T-helper 17 cell (primary cell): ENCODE measurements around the gene PIEZO2. TPM values are rescaled to one million over a fixed set of nuclear protein-coding genes. Genes with fewer than 3 reads are reported as not detected.

Source experiments
- ATAC-seq: fragments of 150-1000 bp; cut with Tn5 transposase; 2 replicates; pipeline ENCODE4 v1.10.0; 2021; ENCODE audit warnings: mild to moderate bottlenecking, moderate library complexity
- DNase-seq, 3 donors: peaks; one replicate each; pipeline versions ENCODE4 v3.0.0 to v3.0.0-alpha.2; 2020 to 2021
- H3K9me3 ChIP-seq: one replicate; pipeline ENCODE4 v1.7.0; 2013; ENCODE audit warnings: low read length, mild to moderate bottlenecking; ENCODE audit not compliant: control insufficient read depth, poor library complexity, severe bottlenecking
- H3K27ac Mint-ChIP-seq: one replicate; pipeline ENCODE4 v1.8.0; 2022; ENCODE audit warnings: mild to moderate bottlenecking, moderate library complexity, mixed read lengths
- H3K27me3 Mint-ChIP-seq: one replicate; pipeline ENCODE4 v1.8.0; 2022; ENCODE audit warnings: mixed read lengths
- H3K36me3 Mint-ChIP-seq: one replicate; pipeline ENCODE4 v1.8.0; 2022; ENCODE audit warnings: low read depth, mixed read lengths
- H3K4me1 Mint-ChIP-seq: one replicate; pipeline ENCODE4 v1.8.0; 2022; ENCODE audit warnings: mild to moderate bottlenecking, mixed read lengths
- H3K4me3 Mint-ChIP-seq: one replicate; pipeline ENCODE4 v1.8.0; 2022; ENCODE audit warnings: mild to moderate bottlenecking, moderate library complexity, mixed read lengths
- total RNA-seq, 4 donors: library from RNA in 2 of 4; stranded (reverse) in 2 of 4; gene quantifications; one replicate each; pipeline ENCODE4 v1.2.3 and lab custom pipeline; 2022 to 2026

The PIEZO2 gene
- total RNA-seq, 2 donors from 2014 or later, result not detected

GRCh38 chr18:11037533-11038240, 111.7 kb downstream of the PIEZO2 start:
- no peak overlapping the region for H3K4me3 Mint-ChIP-seq
- H3K27me3 Mint-ChIP-seq, result peaks cover 52% of the 10 kb centered on the region
- no peaks in the 10 kb centered on the region for H3K9me3 ChIP-seq
- H3K27ac Mint-ChIP-seq, result no peak overlapping the region
- no peak for DNase-seq
- peaks cover 3% of the 10 kb centered on the region for H3K4me1 Mint-ChIP-seq
- no peaks in the 10 kb centered on the region for H3K36me3 Mint-ChIP-seq
- ATAC-seq, result no peak

- Mint-ChIP-seq H3K27me3 (peaks cover 38% of the 10 kb centered on the region), H3K4me1 (peaks cover 3% of the 10 kb centered on the region), H3K36me3 (no peaks in the 10 kb centered on the region), H3K27ac (no peak overlapping the region), H3K4me3 (no peak overlapping the region)
- no peaks in the 10 kb centered on the region for H3K9me3 ChIP-seq
- no peak for ATAC-seq
- DNase-seq, result no peak
Observed at GRCh38 chr18:11035814-11036495, 113.4 kb downstream of the PIEZO2 start.

GRCh38 chr18:11035376-11035775, 114.0 kb downstream of the PIEZO2 start:
- Mint-ChIP-seq H3K36me3 (no peaks in the 10 kb centered on the region), H3K4me3 (no peak overlapping the region), H3K4me1 (peaks cover 3% of the 10 kb centered on the region), H3K27ac (no peak overlapping the region), H3K27me3 (peaks cover 36% of the 10 kb centered on the region)
- DNase-seq (no peak), ATAC-seq (no peak)
- H3K9me3 ChIP-seq, result no peaks in the 10 kb centered on the region

- ATAC-seq, result no peak
- Mint-ChIP-seq H3K36me3 (no peaks in the 10 kb centered on the region), H3K4me1 (peaks cover 3% of the 10 kb centered on the region), H3K27me3 (peaks cover 35% of the 10 kb centered on the region), H3K4me3 (no peak overlapping the region), H3K27ac (no peak overlapping the region)
- DNase-seq, result no peak
- H3K9me3 ChIP-seq, result no peaks in the 10 kb centered on the region
Observed at GRCh38 chr18:11034884-11035283, 114.5 kb downstream of the PIEZO2 start.

GRCh38 chr18:11033503-11033902, 115.9 kb downstream of the PIEZO2 start:
- no peaks in the 10 kb centered on the region for H3K9me3 ChIP-seq
- Mint-ChIP-seq H3K4me1 (peaks cover 6% of the 10 kb centered on the region), H3K4me3 (no peak overlapping the region), H3K27me3 (peaks cover 31% of the 10 kb centered on the region), H3K27ac (no peak overlapping the region), H3K36me3 (no peaks in the 10 kb centered on the region)
- ATAC-seq (no peak), DNase-seq (no peak)

- ATAC-seq, result no peak
- H3K4me3 Mint-ChIP-seq, result no peak overlapping the region
- peaks cover 6% of the 10 kb centered on the region for H3K4me1 Mint-ChIP-seq
- DNase-seq, result no peak
- no peaks in the 10 kb centered on the region for H3K36me3 Mint-ChIP-seq
- no peak overlapping the region for H3K27ac Mint-ChIP-seq
- peaks cover 20% of the 10 kb centered on the region for H3K27me3 Mint-ChIP-seq
- H3K9me3 ChIP-seq, result no peaks in the 10 kb centered on the region
Observed at GRCh38 chr18:11031966-11032365, 117.4 kb downstream of the PIEZO2 start.

GRCh38 chr18:11029021-11029420, 120.3 kb downstream of the PIEZO2 start:
- no peak overlapping the region for H3K27ac Mint-ChIP-seq
- peaks cover 3% of the 10 kb centered on the region for H3K4me1 Mint-ChIP-seq
- H3K9me3 ChIP-seq, result no peaks in the 10 kb centered on the region
- DNase-seq (no peak), ATAC-seq (no peak)
- no peaks in the 10 kb centered on the region for H3K36me3 Mint-ChIP-seq
- no peak overlapping the region for H3K4me3 Mint-ChIP-seq
- H3K27me3 Mint-ChIP-seq, result peaks cover 7% of the 10 kb centered on the region

GRCh38 chr18:11027862-11028261, 121.5 kb downstream of the PIEZO2 start:
- no peaks in the 10 kb centered on the region for H3K9me3 ChIP-seq
- Mint-ChIP-seq H3K36me3 (no peaks in the 10 kb centered on the region), H3K27ac (no peak overlapping the region), H3K4me1 (peaks cover 3% of the 10 kb centered on the region), H3K27me3 (peaks cover 7% of the 10 kb centered on the region), H3K4me3 (no peak overlapping the region)
- DNase-seq, result no peak
- no peak for ATAC-seq

GRCh38 chr18:11025671-11026070, 123.7 kb downstream of the PIEZO2 start:
- H3K27me3 Mint-ChIP-seq, result peaks cover 12% of the 10 kb centered on the region
- H3K4me3 Mint-ChIP-seq, result no peak overlapping the region
- H3K4me1 Mint-ChIP-seq, result peaks cover 5% of the 10 kb centered on the region
- DNase-seq, result no peak
- no peaks in the 10 kb centered on the region for H3K9me3 ChIP-seq
- H3K36me3 Mint-ChIP-seq, result no peaks in the 10 kb centered on the region
- no peak overlapping the region for H3K27ac Mint-ChIP-seq
- no peak for ATAC-seq

- H3K9me3 ChIP-seq, result no peaks in the 10 kb centered on the region
- DNase-seq (no peak), ATAC-seq (no peak)
- Mint-ChIP-seq H3K27ac (no peak overlapping the region), H3K36me3 (no peaks in the 10 kb centered on the region), H3K4me3 (no peak overlapping the region), H3K27me3 (peaks cover 12% of the 10 kb centered on the region), H3K4me1 (peaks cover 5% of the 10 kb centered on the region)
Observed at GRCh38 chr18:11024928-11025669, 124.3 kb downstream of the PIEZO2 start.

GRCh38 chr18:11021477-11021876, 127.9 kb downstream of the PIEZO2 start:
- peaks cover 5% of the 10 kb centered on the region for H3K27me3 Mint-ChIP-seq
- DNase-seq, result no peak
- H3K36me3 Mint-ChIP-seq, result no peaks in the 10 kb centered on the region
- H3K4me3 Mint-ChIP-seq, result no peak overlapping the region
- H3K4me1 Mint-ChIP-seq, result peaks cover 2% of the 10 kb centered on the region
- no peaks in the 10 kb centered on the region for H3K9me3 ChIP-seq
- ATAC-seq, result no peak
- no peak overlapping the region for H3K27ac Mint-ChIP-seq

GRCh38 chr18:11020877-11021414, 128.4 kb downstream of the PIEZO2 start:
- H3K9me3 ChIP-seq, result no peaks in the 10 kb centered on the region
- no peak overlapping the region for H3K27ac Mint-ChIP-seq
- DNase-seq (no peak), ATAC-seq (no peak)
- peaks cover 2% of the 10 kb centered on the region for H3K4me1 Mint-ChIP-seq
- H3K4me3 Mint-ChIP-seq, result no peak overlapping the region
- no peaks in the 10 kb centered on the region for H3K36me3 Mint-ChIP-seq
- H3K27me3 Mint-ChIP-seq, result peaks cover 5% of the 10 kb centered on the region

GRCh38 chr18:11020161-11020853, 129.1 kb downstream of the PIEZO2 start:
- Mint-ChIP-seq H3K36me3 (no peaks in the 10 kb centered on the region), H3K4me1 (peaks cover 2% of the 10 kb centered on the region), H3K27me3 (peaks cover 5% of the 10 kb centered on the region), H3K27ac (no peak overlapping the region), H3K4me3 (no peak overlapping the region)
- ATAC-seq, result no peak
- no peaks in the 10 kb centered on the region for H3K9me3 ChIP-seq
- no peak for DNase-seq
